Measurements from ENCODE around the gene IDUA. TPM values are rescaled to one million over a fixed set of nuclear protein-coding genes. Genes with fewer than 3 reads are reported as not detected.

The IDUA gene
- total and polyA plus RNA-seq, 4 donors: 7.5 to 66.5 (median 21.6) TPM

GRCh38 chr4:990746-991367, 4.0 kb downstream of the IDUA start:
- Histone ChIP-seq H3K4me3 (no peak overlapping the region), H3K9ac (ENCODE audit: insufficient read depth in 1 of 2, low read length in 2 of 2) (no peak overlapping the region), H3K4me1 (ENCODE audit: control insufficient read depth in 5 of 5, insufficient read depth in 5 of 5, low read length in 5 of 5) (peaks cover 0 to 19% (median 8%) of the 10 kb centered on the region in 5 donors), H3K27ac (ENCODE audit: low read depth in 1 of 2, low read length in 1 of 2) (no peak overlapping the region), H3K36me3 (ENCODE audit: control insufficient read depth in 4 of 4, insufficient read depth in 4 of 4, low read length in 4 of 4) (peaks cover 0 to 16% (median 0%) of the 10 kb centered on the region in 4 donors), H3K9me3 (ENCODE audit: control insufficient read depth in 4 of 4, insufficient read depth in 3 of 4, low read length in 3 of 4) (no peaks in the 10 kb centered on the region), H3K27me3 (ENCODE audit: control insufficient read depth in 3 of 3, insufficient read depth in 3 of 3, low read length in 2 of 3) (no peaks in the 10 kb centered on the region)
- TF ChIP-seq CTCF (IDR thresholded peaks at IDR 0.05; ENCODE audit: control extremely low read depth, extremely low read depth): no peak
- ATAC-seq (ENCODE audit: insufficient read depth, low FRiP score) (no peak), DNase-seq (no peak)
- 96% methylated on average over 26 of the region's 26 CpGs for WGBS, 2 donors

GRCh38 chr4:991451-992296, 4.8 kb downstream of the IDUA start:
- H3K27me3 ChIP-seq (ENCODE audit: control insufficient read depth in 3 of 3, insufficient read depth in 3 of 3, low read length in 2 of 3): peaks cover 0 to 4% (median 4%) of the 10 kb centered on the region in 3 donors
- no peak for TF ChIP-seq CTCF (IDR thresholded peaks at IDR 0.05; ENCODE audit: control extremely low read depth, extremely low read depth)
- H3K27ac ChIP-seq (ENCODE audit: low read depth in 1 of 2, low read length in 1 of 2): peak overlapping the region in 1 of 2 donors; percentile 85
- H3K4me1 ChIP-seq (ENCODE audit: control insufficient read depth in 5 of 5, insufficient read depth in 5 of 5, low read length in 5 of 5): peaks cover 0 to 12% (median 4%) of the 10 kb centered on the region in 5 donors
- DNase-seq (no peak), ATAC-seq (ENCODE audit: insufficient read depth, low FRiP score) (no peak)
- no peaks in the 10 kb centered on the region for H3K9me3 ChIP-seq (ENCODE audit: control insufficient read depth in 4 of 4, insufficient read depth in 3 of 4, low read length in 3 of 4)
- 95 to 96% methylated on average over 49 to 50 of the region's 50 CpGs for WGBS, 2 donors
- no peak overlapping the region for H3K9ac ChIP-seq (ENCODE audit: insufficient read depth in 1 of 2, low read length in 2 of 2)
- peaks cover 0 to 16% (median 0%) of the 10 kb centered on the region in 4 donors for H3K36me3 ChIP-seq (ENCODE audit: control insufficient read depth in 4 of 4, insufficient read depth in 4 of 4, low read length in 4 of 4)
- no peak overlapping the region for H3K4me3 ChIP-seq

GRCh38 chr4:992297-993110, 5.7 kb downstream of the IDUA start:
- no peak overlapping the region for H3K9ac ChIP-seq (ENCODE audit: insufficient read depth in 1 of 2, low read length in 2 of 2)
- H3K27ac ChIP-seq (ENCODE audit: low read depth in 1 of 2, low read length in 1 of 2): peak overlapping the region in 1 of 2 donors; percentile 85
- H3K36me3 ChIP-seq (ENCODE audit: control insufficient read depth in 4 of 4, insufficient read depth in 4 of 4, low read length in 4 of 4): peaks cover 0 to 16% (median 0%) of the 10 kb centered on the region in 4 donors
- no peaks in the 10 kb centered on the region for H3K9me3 ChIP-seq (ENCODE audit: control insufficient read depth in 4 of 4, insufficient read depth in 3 of 4, low read length in 3 of 4)
- H3K4me3 ChIP-seq: no peak overlapping the region
- WGBS, 2 donors: 63 to 79% methylated on average over 25 of the region's 25 CpGs
- peaks cover 0 to 11% (median 4%) of the 10 kb centered on the region in 5 donors for H3K4me1 ChIP-seq (ENCODE audit: control insufficient read depth in 5 of 5, insufficient read depth in 5 of 5, low read length in 5 of 5)
- peak in 1 of 3 donors; percentile 39 for DNase-seq
- TF ChIP-seq CTCF (IDR thresholded peaks at IDR 0.05; ENCODE audit: control extremely low read depth, extremely low read depth): no peak
- ATAC-seq (ENCODE audit: insufficient read depth, low FRiP score): peak; percentile 60
- peaks cover 0 to 7% (median 4%) of the 10 kb centered on the region in 3 donors for H3K27me3 ChIP-seq (ENCODE audit: control insufficient read depth in 3 of 3, insufficient read depth in 3 of 3, low read length in 2 of 3)

Data from lung (tissue), 12 donors.